Caco-2 (cell line): ENCODE results near the gene SLF2. TPM values are rescaled to one million over a fixed set of nuclear protein-coding genes. Genes with fewer than 3 reads are reported as not detected.

Experiments
- BruUV-seq: library from RNA; stranded (reverse); fragments of 400-500 nt; replicated peaks from 2 replicates; lab custom pipeline; 2021; lab: Mats Ljungman, UMichigan
- CTCF ChIA-PET: fragments of 300-600 bp; sonication (Branson Sonifier 250); formaldehyde crosslinking; loops from one replicate; lab custom pipeline; 2022; ENCODE audit warnings: antibody characterized with exemption; lab: Charles Lee
- POLR2A ChIA-PET: fragments of 300-600 bp; sonication (Branson Sonifier 250); formaldehyde crosslinking; loops from one replicate; lab custom pipeline; 2022; ENCODE audit warnings: antibody characterized with exemption; lab: Charles Lee
- DNase-seq, 2 experiments: peaks; one replicate each; pipeline versions ENCODE4 v3.0.0 to v3.0.0-alpha.2; 2020 to 2022
- H3K27me3 ChIP-seq: replicated peaks from 2 replicates; pipeline ENCODE4 v1.6.0; 2011; ENCODE audit warnings: low read length; ENCODE audit not compliant: control insufficient read depth, insufficient read depth
- H3K36me3 ChIP-seq: 2 replicates; pipeline ENCODE4 v1.5.1; 2011; ENCODE audit warnings: low read length; ENCODE audit not compliant: control insufficient read depth, insufficient read depth
- H3K4me1 ChIP-seq: fragments of 250-450 bp; sonication (Bioruptor Pico); 2 replicates; pipeline ENCODE4 v1.5.1; 2020; ENCODE audit warnings: mild to moderate bottlenecking
- H3K4me3 ChIP-seq: 2 replicates; pipeline ENCODE4 v1.5.1; 2011; ENCODE audit warnings: low read depth, mild to moderate bottlenecking, control low read depth, low read length
- H3K9me3 ChIP-seq: fragments of 250-450 bp; sonication (Bioruptor Pico); 2 replicates; pipeline ENCODE4 v1.5.1; 2020; ENCODE audit warnings: mild to moderate bottlenecking, moderate library complexity
- H3K27ac Mint-ChIP-seq: one replicate; pipeline ENCODE4 v1.8.0; 2022; ENCODE audit warnings: mixed read lengths; ENCODE audit not compliant: unreplicated experiment
- H3K27me3 Mint-ChIP-seq: one replicate; pipeline ENCODE4 v1.8.0; 2022; ENCODE audit warnings: mixed read lengths; ENCODE audit not compliant: insufficient read depth, unreplicated experiment
- H3K36me3 Mint-ChIP-seq: one replicate; pipeline ENCODE4 v1.8.0; 2022; ENCODE audit warnings: mild to moderate bottlenecking, mixed read lengths; ENCODE audit not compliant: insufficient read depth, unreplicated experiment
- H3K4me1 Mint-ChIP-seq: one replicate; pipeline ENCODE4 v1.8.0; 2022; ENCODE audit warnings: low read depth, mixed read lengths; ENCODE audit not compliant: unreplicated experiment
- H3K4me3 Mint-ChIP-seq: one replicate; pipeline ENCODE4 v1.8.0; 2022; ENCODE audit warnings: mild to moderate bottlenecking, moderate library complexity, mixed read lengths; ENCODE audit not compliant: unreplicated experiment
- H3K9me3 Mint-ChIP-seq: one replicate; pipeline ENCODE4 v1.8.0; 2022; ENCODE audit warnings: mixed read lengths; ENCODE audit not compliant: unreplicated experiment
- intact Hi-C: fragments of 100-400 bp; cut with micrococcal nuclease; formaldehyde crosslinking; loops from one replicate; pipeline ENCODE4 v1.10.0; 2022; ENCODE audit not compliant: unreplicated experiment
- total RNA-seq: library from RNA; stranded (reverse); gene quantifications from 2 replicates; pipeline ENCODE4 v1.2.3, GENCODE V29; 2022
- TF ChIP-seq, protein P1 (sequence below), 2 experiments: fragments of 200-600 bp in 1 of 2; IDR thresholded peaks; 1 replicate in 1 of 2; 2 replicates in 1 of 2; pipeline versions ENCODE4 v1.5.1 to v1.8.0; 2011 to 2022; ENCODE audit warnings: antibody characterized with exemption in 1 of 2, control low read depth in 1 of 2, inconsistent platforms in 1 of 2, low read depth in 1 of 2, low read length in 1 of 2, mild to moderate bottlenecking in 1 of 2, moderate library complexity in 1 of 2; ENCODE audit not compliant: insufficient read depth in 1 of 2, severe bottlenecking in 1 of 2, unreplicated experiment in 1 of 2

The SLF2 gene
- total RNA-seq, 1 experiment from 2014 or later: 25.2 TPM

DNA sequence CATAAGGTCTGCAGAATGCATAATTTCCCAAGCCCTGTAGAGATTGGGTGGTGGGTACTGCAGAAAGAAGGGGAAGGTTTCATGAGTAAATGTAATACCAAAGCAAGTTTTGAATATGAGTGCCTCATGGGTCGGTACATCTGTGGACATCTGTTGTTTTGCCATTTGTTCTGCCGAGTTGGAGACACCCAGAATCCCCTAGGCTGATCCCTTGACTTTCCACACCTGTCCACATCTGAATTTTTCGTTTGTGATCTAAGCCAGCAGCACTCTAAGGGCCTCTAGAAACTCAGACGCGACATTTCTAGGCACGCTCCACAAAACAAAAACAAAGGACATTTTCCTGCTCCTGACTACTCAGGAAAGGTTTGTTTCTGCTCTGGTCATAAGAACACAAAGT, 11.7 kb upstream of the SLF2 start:
- DNase-seq: no peak
- no peak overlapping the region for H3K27ac Mint-ChIP-seq
- CTCF ChIA-PET: no interaction called here
- Histone ChIP-seq H3K36me3 (no peaks in the 10 kb centered on the region), H3K4me1 (no peaks in the 10 kb centered on the region), H3K4me3 (no peak overlapping the region), H3K27me3 (no peaks in the 10 kb centered on the region), H3K9me3 (no peaks in the 10 kb centered on the region)
- peaks cover 2% of the 10 kb centered on the region for H3K27me3 Mint-ChIP-seq
- H3K9me3 Mint-ChIP-seq: no peaks in the 10 kb centered on the region
- peaks cover 5% of the 10 kb centered on the region for H3K36me3 Mint-ChIP-seq
- POLR2A ChIA-PET: no interaction called here
- H3K4me1 Mint-ChIP-seq: no peaks in the 10 kb centered on the region
- H3K4me3 Mint-ChIP-seq: no peak overlapping the region
- intact Hi-C loops: no loop called here
- no TSS peak for BruUV-seq
- TF ChIP-seq, protein P1, sequence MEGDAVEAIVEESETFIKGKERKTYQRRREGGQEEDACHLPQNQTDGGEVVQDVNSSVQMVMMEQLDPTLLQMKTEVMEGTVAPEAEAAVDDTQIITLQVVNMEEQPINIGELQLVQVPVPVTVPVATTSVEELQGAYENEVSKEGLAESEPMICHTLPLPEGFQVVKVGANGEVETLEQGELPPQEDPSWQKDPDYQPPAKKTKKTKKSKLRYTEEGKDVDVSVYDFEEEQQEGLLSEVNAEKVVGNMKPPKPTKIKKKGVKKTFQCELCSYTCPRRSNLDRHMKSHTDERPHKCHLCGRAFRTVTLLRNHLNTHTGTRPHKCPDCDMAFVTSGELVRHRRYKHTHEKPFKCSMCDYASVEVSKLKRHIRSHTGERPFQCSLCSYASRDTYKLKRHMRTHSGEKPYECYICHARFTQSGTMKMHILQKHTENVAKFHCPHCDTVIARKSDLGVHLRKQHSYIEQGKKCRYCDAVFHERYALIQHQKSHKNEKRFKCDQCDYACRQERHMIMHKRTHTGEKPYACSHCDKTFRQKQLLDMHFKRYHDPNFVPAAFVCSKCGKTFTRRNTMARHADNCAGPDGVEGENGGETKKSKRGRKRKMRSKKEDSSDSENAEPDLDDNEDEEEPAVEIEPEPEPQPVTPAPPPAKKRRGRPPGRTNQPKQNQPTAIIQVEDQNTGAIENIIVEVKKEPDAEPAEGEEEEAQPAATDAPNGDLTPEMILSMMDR (IDR thresholded peaks at IDR 0.05; ENCODE audit: insufficient read depth in 1 of 2, low read depth in 1 of 2, low read length in 1 of 2, severe bottlenecking in 1 of 2, unreplicated experiment in 1 of 2): no peak

DNA sequence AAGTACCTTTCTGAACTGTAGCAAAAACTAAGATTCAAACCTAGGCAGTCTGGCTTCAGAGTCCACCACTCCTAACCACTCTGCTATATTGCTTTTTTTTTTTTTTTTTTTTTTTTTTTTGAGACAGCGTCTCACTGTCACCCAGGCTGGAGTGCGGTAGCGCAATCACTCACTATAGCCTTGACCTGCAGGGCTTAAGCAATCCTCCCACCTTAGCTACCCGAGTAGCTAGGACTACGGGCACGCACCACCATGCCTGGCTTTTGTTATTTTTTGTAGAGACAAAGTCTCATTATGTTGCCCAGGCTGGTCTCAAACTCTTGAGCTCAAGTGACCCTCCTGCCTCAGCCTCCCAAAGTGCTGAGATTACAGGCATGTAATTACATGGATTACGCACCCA, 10.1 kb upstream of the SLF2 start:
- Mint-ChIP-seq H3K27ac (no peak overlapping the region), H3K27me3 (peaks cover 2% of the 10 kb centered on the region), H3K4me3 (no peak overlapping the region), H3K4me1 (no peaks in the 10 kb centered on the region), H3K9me3 (no peaks in the 10 kb centered on the region), H3K36me3 (peaks cover 5% of the 10 kb centered on the region)
- no TSS peak for BruUV-seq
- Histone ChIP-seq H3K27me3 (no peaks in the 10 kb centered on the region), H3K4me1 (no peaks in the 10 kb centered on the region), H3K4me3 (no peak overlapping the region), H3K9me3 (no peaks in the 10 kb centered on the region), H3K36me3 (no peaks in the 10 kb centered on the region)
- no peak for DNase-seq
- TF ChIP-seq, protein P1 (IDR thresholded peaks at IDR 0.05; ENCODE audit: insufficient read depth in 1 of 2, low read depth in 1 of 2, low read length in 1 of 2, severe bottlenecking in 1 of 2, unreplicated experiment in 1 of 2): no peak
- CTCF ChIA-PET: no interaction called here
- intact Hi-C loops: no loop called here
- POLR2A ChIA-PET: no interaction called here

DNA sequence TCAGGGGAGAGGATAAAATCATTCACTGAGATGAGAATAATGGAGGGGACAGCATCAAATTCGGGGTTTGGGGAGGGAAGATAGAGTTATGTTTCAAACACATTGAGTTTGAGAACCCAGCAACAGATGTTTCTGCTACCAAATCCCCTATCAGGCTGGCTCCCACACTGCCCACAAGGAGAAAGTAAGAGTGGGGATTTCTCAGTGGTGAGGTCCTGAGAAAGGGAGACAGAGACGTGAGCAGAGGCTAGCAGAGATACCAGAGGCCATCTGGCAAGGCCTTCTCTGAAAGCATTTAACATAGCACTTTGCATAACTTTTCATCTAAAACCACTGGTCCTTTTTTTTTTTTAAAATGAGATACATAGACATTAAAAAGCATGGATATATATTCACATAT, 7.8 kb upstream of the SLF2 start:
- intact Hi-C loops: no loop called here
- Histone ChIP-seq H3K4me3 (no peak overlapping the region), H3K4me1 (no peaks in the 10 kb centered on the region), H3K36me3 (no peaks in the 10 kb centered on the region), H3K27me3 (no peaks in the 10 kb centered on the region), H3K9me3 (no peaks in the 10 kb centered on the region)
- Mint-ChIP-seq H3K36me3 (peaks cover 2% of the 10 kb centered on the region), H3K4me1 (no peaks in the 10 kb centered on the region), H3K9me3 (no peaks in the 10 kb centered on the region), H3K27me3 (peaks cover 1% of the 10 kb centered on the region), H3K4me3 (no peak overlapping the region), H3K27ac (no peak overlapping the region)
- ChIA-PET CTCF (no interaction called here), POLR2A (no interaction called here)
- no TSS peak for BruUV-seq
- TF ChIP-seq, protein P1 (IDR thresholded peaks at IDR 0.05; ENCODE audit: insufficient read depth in 1 of 2, low read depth in 1 of 2, low read length in 1 of 2, severe bottlenecking in 1 of 2, unreplicated experiment in 1 of 2): no peak
- no peak for DNase-seq
